Stomach (tissue), 4 donors: ENCODE results near the gene OR6C75.

Source experiments
- CTCF ChIP-seq, 7 experiments: fragments of 450-650 bp in 4 of 7; fragments of 200-600 bp in 3 of 7; sonication (generic) in 3 of 7; IDR thresholded peaks; one replicate each; pipeline ENCODE4 v1.5.1; 2016 to 2019; ENCODE audit warnings: antibody characterized with exemption in 7 of 7, control low read depth in 2 of 7, mild to moderate bottlenecking in 1 of 7
- POLR2A ChIP-seq, 4 donors: fragments of 450-650 bp; IDR thresholded peaks; one replicate each; pipeline ENCODE4 v1.6.1; 2016; ENCODE audit warnings: antibody characterized with exemption in 4 of 4, control low read depth in 2 of 4, mild to moderate bottlenecking in 1 of 4, moderate library complexity in 1 of 4
- POLR2AphosphoS5 ChIP-seq, 3 donors: sonication (generic); formaldehyde crosslinking; IDR thresholded peaks; one replicate each; pipeline ENCODE4 v1.6.1; 2016; ENCODE audit warnings: antibody characterized with exemption in 3 of 3

GRCh38 chr12:55396326-55396725, 33.6 kb downstream of the OR6C75 start:
- TF ChIP-seq CTCF (IDR thresholded peaks at IDR 0.05), result no peak
- TF ChIP-seq POLR2AphosphoS5 (IDR thresholded peaks at IDR 0.05), result no peak
- no peak for TF ChIP-seq POLR2A (IDR thresholded peaks at IDR 0.05)
